ENCODE measurements around the gene HLA-E. TPM values are rescaled to one million over a fixed set of nuclear protein-coding genes. Genes with fewer than 3 reads are reported as not detected.
A peak's percentile ranks its signal among the peaks of the same experiment; 100 is the strongest.
"Not testable (repeated sequence)": the region's sequence is repeated elsewhere in the genome, so short reads cannot be mapped to it uniquely, and the experiment has no call there.

Gene HLA-E
- total and polyA plus RNA-seq, 4 donors, result 502 to 1,209 (median 614) TPM

GRCh38 chr6:30493643-30494250 lies 4.4 kb downstream of the HLA-E start:
- ATAC-seq (ENCODE audit: insufficient read depth, low FRiP score), result no peak
- Histone ChIP-seq H3K27ac (ENCODE audit: low read depth in 1 of 2, low read length in 1 of 2) (peak overlapping the region in 1 of 2 donors; percentile 43), H3K9me3 (ENCODE audit: control insufficient read depth in 4 of 4, insufficient read depth in 3 of 4, low read length in 3 of 4) (peaks cover 0 to 3% (median 0%) of the 10 kb centered on the region in 4 donors), H3K27me3 (ENCODE audit: control insufficient read depth in 3 of 3, insufficient read depth in 3 of 3, low read length in 2 of 3) (peaks cover 0 to 4% (median 0%) of the 10 kb centered on the region in 3 donors), H3K4me1 (ENCODE audit: control insufficient read depth in 5 of 5, insufficient read depth in 5 of 5, low read length in 5 of 5) (peaks cover 0 to 17% (median 6%) of the 10 kb centered on the region in 5 donors), H3K36me3 (ENCODE audit: control insufficient read depth in 4 of 4, insufficient read depth in 4 of 4, low read length in 4 of 4) (peaks cover 4 to 34% (median 11%) of the 10 kb centered on the region in 4 donors), H3K4me3 (peak overlapping the region; percentile 1), H3K9ac (ENCODE audit: insufficient read depth in 1 of 2, low read length in 2 of 2) (no peak overlapping the region)
- WGBS, 2 donors, result 64 to 73% methylated on average over 8 of the region's 8 CpGs
- no peak for TF ChIP-seq CTCF (IDR thresholded peaks at IDR 0.05; ENCODE audit: control extremely low read depth, extremely low read depth)
- DNase-seq, result no peak

- H3K27ac ChIP-seq (ENCODE audit: low read depth in 1 of 2, low read length in 1 of 2), result peak overlapping the region in 1 of 2 donors; percentile 56
- H3K9me3 ChIP-seq (ENCODE audit: control insufficient read depth in 4 of 4, insufficient read depth in 3 of 4, low read length in 3 of 4), result peaks cover 0 to 3% (median 0%) of the 10 kb centered on the region in 4 donors
- WGBS, 2 donors, result 68 to 74% methylated on average over 8 of the region's 8 CpGs
- no peak overlapping the region for H3K9ac ChIP-seq (ENCODE audit: insufficient read depth in 1 of 2, low read length in 2 of 2)
- ATAC-seq (ENCODE audit: insufficient read depth, low FRiP score) (no peak), DNase-seq (no peak)
- peaks cover 0 to 17% (median 6%) of the 10 kb centered on the region in 5 donors for H3K4me1 ChIP-seq (ENCODE audit: control insufficient read depth in 5 of 5, insufficient read depth in 5 of 5, low read length in 5 of 5)
- H3K4me3 ChIP-seq, result no peak overlapping the region
- peaks cover 4 to 34% (median 11%) of the 10 kb centered on the region in 4 donors for H3K36me3 ChIP-seq (ENCODE audit: control insufficient read depth in 4 of 4, insufficient read depth in 4 of 4, low read length in 4 of 4)
- peaks cover 0 to 4% (median 0%) of the 10 kb centered on the region in 3 donors for H3K27me3 ChIP-seq (ENCODE audit: control insufficient read depth in 3 of 3, insufficient read depth in 3 of 3, low read length in 2 of 3)
- no peak for TF ChIP-seq CTCF (IDR thresholded peaks at IDR 0.05; ENCODE audit: control extremely low read depth, extremely low read depth)
These were observed 5.1 kb downstream of the HLA-E start for GRCh38 chr6:30494291-30494861.

- not testable (repeated sequence) for H3K9me3 ChIP-seq (ENCODE audit: control insufficient read depth in 4 of 4, insufficient read depth in 3 of 4, low read length in 3 of 4); H3K4me3 ChIP-seq; H3K27ac ChIP-seq (ENCODE audit: low read depth in 1 of 2, low read length in 1 of 2); H3K9ac ChIP-seq (ENCODE audit: insufficient read depth in 1 of 2, low read length in 2 of 2); ATAC-seq (ENCODE audit: insufficient read depth, low FRiP score); DNase-seq; H3K27me3 ChIP-seq (ENCODE audit: control insufficient read depth in 3 of 3, insufficient read depth in 3 of 3, low read length in 2 of 3)
- Histone ChIP-seq H3K36me3 (ENCODE audit: control insufficient read depth in 4 of 4, insufficient read depth in 4 of 4, low read length in 4 of 4) (peaks cover 4 to 34% (median 11%) of the 10 kb centered on the region in 4 donors), H3K4me1 (ENCODE audit: control insufficient read depth in 5 of 5, insufficient read depth in 5 of 5, low read length in 5 of 5) (peaks cover 0 to 17% (median 6%) of the 10 kb centered on the region in 5 donors)
- WGBS, 2 donors, result 67 to 88% methylated on average over 4 of the region's 4 CpGs
These were observed 5.8 kb downstream of the HLA-E start for GRCh38 chr6:30495060-30495459.

- Histone ChIP-seq H3K9me3 (ENCODE audit: control insufficient read depth in 4 of 4, insufficient read depth in 3 of 4, low read length in 3 of 4) (peaks cover 0 to 3% (median 0%) of the 10 kb centered on the region in 4 donors), H3K9ac (ENCODE audit: insufficient read depth in 1 of 2, low read length in 2 of 2) (no peak overlapping the region), H3K27ac (ENCODE audit: low read depth in 1 of 2, low read length in 1 of 2) (peak overlapping the region; percentile 57 to 67), H3K27me3 (ENCODE audit: control insufficient read depth in 3 of 3, insufficient read depth in 3 of 3, low read length in 2 of 3) (peaks cover 0 to 4% (median 0%) of the 10 kb centered on the region in 3 donors), H3K4me3 (no peak overlapping the region), H3K36me3 (ENCODE audit: control insufficient read depth in 4 of 4, insufficient read depth in 4 of 4, low read length in 4 of 4) (peaks cover 0 to 25% (median 4%) of the 10 kb centered on the region in 4 donors), H3K4me1 (ENCODE audit: control insufficient read depth in 5 of 5, insufficient read depth in 5 of 5, low read length in 5 of 5) (peaks cover 0 to 11% (median 0%) of the 10 kb centered on the region in 5 donors)
- ATAC-seq (ENCODE audit: insufficient read depth, low FRiP score), result no peak
- 88 to 91% methylated on average over 4 of the region's 4 CpGs for WGBS, 2 donors
- no peak for DNase-seq
- no peak for TF ChIP-seq CTCF (IDR thresholded peaks at IDR 0.05; ENCODE audit: control extremely low read depth, extremely low read depth)
These were observed 6.7 kb downstream of the HLA-E start for GRCh38 chr6:30495993-30496392.

- DNase-seq; ATAC-seq (ENCODE audit: insufficient read depth, low FRiP score); H3K9ac ChIP-seq (ENCODE audit: insufficient read depth in 1 of 2, low read length in 2 of 2); H3K27ac ChIP-seq (ENCODE audit: low read depth in 1 of 2, low read length in 1 of 2); H3K27me3 ChIP-seq (ENCODE audit: control insufficient read depth in 3 of 3, insufficient read depth in 3 of 3, low read length in 2 of 3); H3K9me3 ChIP-seq (ENCODE audit: control insufficient read depth in 4 of 4, insufficient read depth in 3 of 4, low read length in 3 of 4); H3K4me1 ChIP-seq (ENCODE audit: control insufficient read depth in 5 of 5, insufficient read depth in 5 of 5, low read length in 5 of 5); H3K4me3 ChIP-seq: not testable (repeated sequence)
- WGBS, 2 donors, result 93 to 96% methylated on average over 5 of the region's 5 CpGs
- H3K36me3 ChIP-seq (ENCODE audit: control insufficient read depth in 4 of 4, insufficient read depth in 4 of 4, low read length in 4 of 4), result peaks cover 0 to 14% (median under 1%) of the 10 kb centered on the region in 4 donors
These were observed 7.9 kb downstream of the HLA-E start for GRCh38 chr6:30497261-30497599.

All from lung (tissue), 12 donors.